K562 (cell line): ENCODE measurements around the gene SOD1. TPM values are rescaled to one million over a fixed set of nuclear protein-coding genes. Genes with fewer than 3 reads are reported as not detected.

Source experiments
- ATF4 ChIP-seq: fragments of 450-650 bp; formaldehyde crosslinking; IDR thresholded peaks from 2 replicates; pipeline ENCODE4 v1.4.0; 2022; ENCODE audit warnings: mild to moderate bottlenecking, moderate library complexity
- ERF ChIP-seq: fragments of 450-650 bp; formaldehyde crosslinking; IDR thresholded peaks from 2 replicates; pipeline ENCODE4 v1.4.0; 2020; ENCODE audit warnings: mild to moderate bottlenecking, mixed read lengths
- FOXJ2 ChIP-seq: fragments of 200-800 bp; sonication (Bioruptor generic); IDR thresholded peaks from 2 replicates; pipeline ENCODE4 v1.6.1; 2016; ENCODE audit warnings: missing genetic modification characterization, missing compliant biosample characterization
- HCFC1 ChIP-seq: IDR thresholded peaks from 2 replicates; pipeline ENCODE4 v1.6.1; 2012; ENCODE audit warnings: low read depth, low read length, improper control_type of control experiment
- HDAC1 ChIP-seq, 2 experiments: fragments of 450-650 bp; IDR thresholded peaks; 2 replicates each; pipeline ENCODE4 v1.6.1; 2016 to 2017; ENCODE audit warnings: inconsistent platforms in 1 of 2, mild to moderate bottlenecking in 1 of 2, moderate library complexity in 1 of 2
- HMGXB4 ChIP-seq: sonication (generic); formaldehyde crosslinking; IDR thresholded peaks from 2 replicates; pipeline ENCODE4 v1.8.1; 2023; ENCODE audit warnings: mild to moderate bottlenecking, missing genetic modification reagents
- LCOR ChIP-seq: sonication (generic); formaldehyde crosslinking; IDR thresholded peaks from 2 replicates; pipeline ENCODE4 v1.8.0; 2022; ENCODE audit warnings: mild to moderate bottlenecking, missing genetic modification reagents
- MAZ ChIP-seq, 2 experiments: fragments of 450-650 bp in 1 of 2; sonication (generic) in 1 of 2; formaldehyde crosslinking; IDR thresholded peaks in 1 of 2; conservative IDR thresholded peaks in 1 of 2; 2 replicates each; pipeline versions ENCODE4 v1.4.0 to v1.5.0; 2020; ENCODE audit warnings: mild to moderate bottlenecking in 1 of 2, missing genetic modification reagents in 1 of 2
- RAD51 ChIP-seq: fragments of 450-650 bp; IDR thresholded peaks from 2 replicates; pipeline ENCODE4 v1.7.1; 2016; ENCODE audit warnings: low read depth, mild to moderate bottlenecking, borderline replicate concordance
- SRSF9 ChIP-seq: fragments of 200-400 bp; formaldehyde crosslinking; IDR thresholded peaks from 2 replicates; pipeline ENCODE4 v1.6.1; 2017; ENCODE audit warnings: low read depth, low read length, borderline replicate concordance
- TAF9B ChIP-seq: fragments of 450-650 bp; IDR thresholded peaks from 2 replicates; pipeline ENCODE4 v1.6.1; 2018; ENCODE audit warnings: mild to moderate bottlenecking; ENCODE audit not compliant: partially characterized antibody
- XRCC3 ChIP-seq: fragments of 450-650 bp; IDR thresholded peaks from 2 replicates; pipeline ENCODE4 v1.6.1; 2017; ENCODE audit warnings: mild to moderate bottlenecking, moderate library complexity
- ZBED1 ChIP-seq: IDR thresholded peaks from 2 replicates; pipeline ENCODE4 v1.6.1; 2014
- ZBTB12 ChIP-seq: fragments of 250-450 bp; sonication (Bioruptor Pico); IDR thresholded peaks from 2 replicates; pipeline ENCODE4 v1.4.0; 2020
- ZBTB2 ChIP-seq: fragments of 450-650 bp; IDR thresholded peaks from 2 replicates; pipeline ENCODE4 v1.6.1; 2016; ENCODE audit warnings: antibody characterized with exemption
- ZEB2 ChIP-seq: fragments of 450-650 bp; IDR thresholded peaks from 2 replicates; pipeline ENCODE4 v1.6.1; 2016
- ZNF586 ChIP-seq: fragments of 450-650 bp; formaldehyde crosslinking; conservative IDR thresholded peaks from 2 replicates; pipeline ENCODE4 v1.4.0; 2020; ENCODE audit warnings: mild to moderate bottlenecking, moderate library complexity
- ZNF740 ChIP-seq, 3 experiments: fragments of 200-800 bp in 1 of 3; sonication (Bioruptor generic) in 1 of 3; sonication (generic) in 1 of 3; formaldehyde crosslinking in 1 of 3; IDR thresholded peaks; 2 replicates each; pipeline versions ENCODE4 v1.6.1 to v1.8.0; 2016 to 2022; ENCODE audit warnings: mild to moderate bottlenecking in 2 of 3, missing compliant biosample characterization in 2 of 3, missing genetic modification characterization in 2 of 3, missing genetic modification reagents in 1 of 3
- polyA plus RNA-seq, 8 experiments: library from polyadenylated mRNA; depleted of rRNA in 4 of 8; stranded (reverse) in 5 of 8; unstranded in 3 of 8; fragments of >200 nt; fragmentation: Nextera tagmentation in 2 of 8; fragmentation: Illumina TruSeq in 1 of 8; extraction: Ambion mirVana in 2 of 8; extraction: Trizol in 1 of 8; gene quantifications; 2 replicates each; pipeline versions ENCODE4 v1.2.1 to v1.2.3, GENCODE V29; 2011 to 2014; ENCODE audit warnings: inconsistent platforms in 1 of 8, missing spikeins in 1 of 8
- total RNA-seq, 7 experiments: library from RNA; depleted of rRNA in 6 of 7; stranded (reverse); fragments of >200 nt in 6 of 7; fragmentation: Illumina TruSeq in 2 of 7; extraction: Trizol in 2 of 7; gene quantifications; 2 replicates each; pipeline versions ENCODE4 v1.2.1 to v1.2.3, GENCODE V29; 2011 to 2021; ENCODE audit warnings: low replicate concordance in 1 of 7

SOD1 gene
- total and polyA plus RNA-seq, 9 of the 15 experiments (the other 6 are each of a cell fraction or from before 2014, with no cell fraction given): 452 to 1,409 (median 633) TPM

- TF ChIP-seq SRSF9: no peak
- TF ChIP-seq ZEB2: no peak
- TF ChIP-seq HMGXB4 (CRISPR knock-in tag): no peak
- peak; percentile 19; the same call in 1 of the 2 replicates for TF ChIP-seq ERF (CRISPR knock-in tag)
- 0 out of 2 replicates have a peak, but pooled peaks have one; percentile 5 for TF ChIP-seq ATF4 (CRISPR knock-in tag)
- TF ChIP-seq XRCC3: no peak
- 0 out of 2 replicates have a peak, but pooled peaks have one; percentile 30 for TF ChIP-seq FOXJ2 (tag)
- TF ChIP-seq RAD51: peak; percentile 16; the same call in 1 of the 2 replicates
- TF ChIP-seq ZBTB12 (CRISPR knock-in tag): 0 out of 2 replicates have a peak, but pooled peaks have one; percentile 11
- peak in 1 of 2 experiments; percentile 89; a peak in 3 of 4 replicates for TF ChIP-seq MAZ (CRISPR knock-in tag; conservative IDR thresholded peaks at IDR 0.05 in 1 of 2, IDR thresholded peaks at IDR 0.05 in 1 of 2)
- TF ChIP-seq HCFC1: no peak
- TF ChIP-seq ZBED1: 0 out of 2 replicates have a peak, but pooled peaks have one; percentile 5
- 0 out of 2 replicates have a peak, but pooled peaks have one; percentile 49 for TF ChIP-seq ZNF586 (CRISPR knock-in tag)
- 0 out of 2 replicates have a peak, but pooled peaks have one; percentile 34 for TF ChIP-seq ZNF740 (CRISPR knock-in tag; IDR thresholded peaks at IDR 0.05)
- TF ChIP-seq ZNF740 (tag; IDR thresholded peaks at IDR 0.05): no peak
- 0 out of 4 replicates have a peak, but pooled peaks of 1 of the 2 experiments have one; percentile 62 for TF ChIP-seq HDAC1 (IDR thresholded peaks at IDR 0.05)
- TF ChIP-seq TAF9B: peak; percentile 2
- no peak for TF ChIP-seq ZBTB2
- TF ChIP-seq LCOR (CRISPR knock-in tag): peak; percentile 31; the same call in 1 of the 2 replicates
Measured at GRCh38 chr21:31659286-31659535, 282 bp upstream of the SOD1 start (continued).
